Small intestine (tissue), 7 donors: ENCODE data around the gene ADARB2. TPM values are rescaled to one million over a fixed set of nuclear protein-coding genes. Genes with fewer than 3 reads are reported as not detected.

ENCODE experiments used
- DNase-seq, 2 donors: peaks; one replicate each; pipeline versions ENCODE4 v3.0.0 to v3.0.0-alpha.2; 2013
- FAIRE-seq: peaks from 2 replicates; lab custom pipeline; 2012; peaks lifted over from hg19 to GRCh38; lab: Jason Lieb, UNC
- H3K27ac ChIP-seq, 3 donors: one replicate each; pipeline ENCODE4 v1.5.1; 2013; ENCODE audit warnings: low read length in 2 of 3, mild to moderate bottlenecking in 2 of 3, control low read depth in 1 of 3, inconsistent platforms in 1 of 3, low read depth in 1 of 3, moderate library complexity in 1 of 3
- H3K27me3 ChIP-seq, 3 donors: one replicate each; pipeline ENCODE4 v1.6.1; 2013; ENCODE audit warnings: low read length in 3 of 3, inconsistent platforms in 1 of 3; ENCODE audit not compliant: control insufficient read depth in 3 of 3, insufficient read depth in 3 of 3
- H3K36me3 ChIP-seq, 3 donors: one replicate each; pipeline ENCODE4 v1.6.1; 2013; ENCODE audit warnings: low read length in 3 of 3, inconsistent platforms in 1 of 3, low read depth in 1 of 3, mild to moderate bottlenecking in 1 of 3, moderate library complexity in 1 of 3; ENCODE audit not compliant: control insufficient read depth in 3 of 3, insufficient read depth in 2 of 3
- H3K4me1 ChIP-seq, 3 donors: one replicate each; pipeline ENCODE4 v1.6.1; 2013; ENCODE audit warnings: low read length in 2 of 3, inconsistent platforms in 1 of 3, low read depth in 1 of 3, mild to moderate bottlenecking in 1 of 3, moderate library complexity in 1 of 3; ENCODE audit not compliant: control insufficient read depth in 3 of 3, insufficient read depth in 2 of 3
- H3K4me3 ChIP-seq, 3 donors: one replicate each; pipeline ENCODE4 v1.5.1; 2013; ENCODE audit warnings: low read length in 3 of 3, control low read depth in 1 of 3, inconsistent platforms in 1 of 3, low read depth in 1 of 3, mild to moderate bottlenecking in 1 of 3, moderate library complexity in 1 of 3
- H3K9me3 ChIP-seq, 2 donors: one replicate each; pipeline ENCODE4 v1.6.1; 2013; ENCODE audit warnings: low read depth in 1 of 2, low read length in 1 of 2; ENCODE audit not compliant: control insufficient read depth in 2 of 2, insufficient read depth in 1 of 2
- WGBS, 3 donors: extraction: QIAGEN DNeasy Blood & Tissue Kit; methylation state at CpG; one replicate each; pipeline ENCODE4 v1.1.7; 2013; 5-methylcytosine and 5-hydroxymethylcytosine counted together
- polyA plus RNA-seq, 4 donors: library from polyadenylated mRNA; stranded (reverse) in 3 of 4; unstranded in 1 of 4; fragments of 200-250 nt in 3 of 4; fragments of 120-200 nt in 1 of 4; gene quantifications; one replicate each; pipeline versions ENCODE4 v1.2.1 to v1.2.3, GENCODE V29; 2013
- donor health status: healthy with polysubstance abuse.
- donor health status: control.
- donor health status: control.
- donor health status: Bipolar disorder and iron deficiency.
- donor health status: healthy.

The ADARB2 gene
- polyA plus RNA-seq, 4 donors, result 0.35 to 1.8 (median 0.94) TPM

- 79 to 86% (median 80%) methylated on average over 19 of the region's 19 CpGs for WGBS, 3 donors
- Histone ChIP-seq H3K4me1 (no peaks in the 10 kb centered on the region), H3K27ac (no peak overlapping the region), H3K9me3 (no peaks in the 10 kb centered on the region), H3K27me3 (no peaks in the 10 kb centered on the region), H3K4me3 (no peak overlapping the region), H3K36me3 (no peaks in the 10 kb centered on the region)
- FAIRE-seq, result no peak
- DNase-seq, result no peak
These were observed 158.8 kb downstream of the ADARB2 start for GRCh38 chr10:1578392-1579140.

GRCh38 chr10:1577945-1578344 is 159.4 kb downstream of the ADARB2 start:
- no peak overlapping the region for H3K27ac ChIP-seq
- FAIRE-seq, result no peak
- no peak for DNase-seq
- WGBS, 3 donors, result 84 to 92% (median 89%) methylated on average over 8 of the region's 8 CpGs
- H3K9me3 ChIP-seq, result no peaks in the 10 kb centered on the region
- H3K4me3 ChIP-seq, result no peak overlapping the region
- no peaks in the 10 kb centered on the region for H3K4me1 ChIP-seq
- H3K36me3 ChIP-seq, result no peaks in the 10 kb centered on the region
- H3K27me3 ChIP-seq, result no peaks in the 10 kb centered on the region

DNA sequence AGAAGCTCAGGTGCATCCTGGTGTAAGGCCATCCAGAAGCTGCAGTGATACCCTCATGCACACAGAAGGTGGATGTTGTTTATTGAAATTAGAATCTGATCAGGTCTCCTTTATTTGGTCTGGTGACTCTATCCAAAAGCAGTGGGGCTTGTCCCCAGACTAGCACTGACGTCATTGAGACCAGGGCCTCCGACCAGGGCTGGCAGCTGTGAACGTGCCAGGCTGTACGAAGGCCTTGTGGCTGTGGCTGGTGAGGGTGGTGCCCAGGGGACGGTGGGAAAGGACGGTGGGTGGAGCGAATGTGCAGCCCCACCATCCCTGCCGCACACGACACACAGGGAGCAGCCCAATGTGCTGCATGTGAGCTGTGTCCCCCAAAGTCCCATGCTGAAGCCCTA is 160.0 kb downstream of the ADARB2 start:
- Histone ChIP-seq H3K9me3 (no peaks in the 10 kb centered on the region), H3K36me3 (no peaks in the 10 kb centered on the region), H3K4me3 (no peak overlapping the region), H3K4me1 (no peaks in the 10 kb centered on the region), H3K27ac (no peak overlapping the region), H3K27me3 (no peaks in the 10 kb centered on the region)
- FAIRE-seq (no peak), DNase-seq (no peak)
- 74 to 86% (median 81%) methylated on average over 9 of the region's 9 CpGs for WGBS, 3 donors

- H3K4me3 ChIP-seq, result no peak overlapping the region
- FAIRE-seq (no peak), DNase-seq (no peak)
- no peaks in the 10 kb centered on the region for H3K9me3 ChIP-seq
- H3K27ac ChIP-seq, result no peak overlapping the region
- 81 to 85% (median 82%) methylated on average over 16 of the region's 16 CpGs for WGBS, 3 donors
- no peaks in the 10 kb centered on the region for H3K36me3 ChIP-seq
- no peaks in the 10 kb centered on the region for H3K4me1 ChIP-seq
- H3K27me3 ChIP-seq, result no peaks in the 10 kb centered on the region
These were observed 160.6 kb downstream of the ADARB2 start for GRCh38 chr10:1576467-1577372.

- Histone ChIP-seq H3K27ac (no peak overlapping the region), H3K27me3 (peaks cover 0 to under 1% (median 0%) of the 10 kb centered on the region in 3 donors), H3K4me3 (no peak overlapping the region), H3K4me1 (no peaks in the 10 kb centered on the region), H3K36me3 (no peaks in the 10 kb centered on the region), H3K9me3 (no peaks in the 10 kb centered on the region)
- FAIRE-seq, result no peak
- WGBS, 3 donors, result 57 to 61% (median 60%) methylated on average over 11 to 13 of the region's 13 CpGs
- no peak for DNase-seq
These were observed 161.7 kb downstream of the ADARB2 start for GRCh38 chr10:1575481-1576244.

DNA sequence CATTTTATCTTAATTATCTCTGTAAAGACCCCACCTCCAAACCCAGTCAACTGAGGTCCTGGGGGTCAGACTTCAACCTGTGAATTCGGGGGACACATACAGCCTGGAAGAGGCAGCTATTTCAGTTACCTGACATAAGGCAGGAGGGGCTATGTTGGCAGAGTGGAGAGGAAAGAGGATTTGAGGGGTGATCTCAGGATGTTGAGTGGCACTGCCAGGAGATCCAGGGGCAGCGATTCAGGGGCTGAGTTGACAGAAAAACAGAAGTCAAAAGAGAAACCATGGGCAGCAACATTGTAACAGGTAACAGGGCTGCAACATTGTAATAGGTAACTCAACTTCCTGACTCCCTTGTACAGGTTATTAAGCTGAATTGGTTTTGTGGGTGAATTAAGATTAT is 162.6 kb downstream of the ADARB2 start:
- no peaks in the 10 kb centered on the region for H3K36me3 ChIP-seq
- no peak for DNase-seq
- no peak overlapping the region for H3K27ac ChIP-seq
- H3K4me3 ChIP-seq, result no peak overlapping the region
- no peak for FAIRE-seq
- WGBS, 3 donors, result 69 to 80% (median 75%) methylated on average over 2 of the region's 2 CpGs
- H3K9me3 ChIP-seq, result no peaks in the 10 kb centered on the region
- H3K4me1 ChIP-seq, result no peaks in the 10 kb centered on the region
- peaks cover 0 to 4% (median 2%) of the 10 kb centered on the region in 3 donors for H3K27me3 ChIP-seq

DNA sequence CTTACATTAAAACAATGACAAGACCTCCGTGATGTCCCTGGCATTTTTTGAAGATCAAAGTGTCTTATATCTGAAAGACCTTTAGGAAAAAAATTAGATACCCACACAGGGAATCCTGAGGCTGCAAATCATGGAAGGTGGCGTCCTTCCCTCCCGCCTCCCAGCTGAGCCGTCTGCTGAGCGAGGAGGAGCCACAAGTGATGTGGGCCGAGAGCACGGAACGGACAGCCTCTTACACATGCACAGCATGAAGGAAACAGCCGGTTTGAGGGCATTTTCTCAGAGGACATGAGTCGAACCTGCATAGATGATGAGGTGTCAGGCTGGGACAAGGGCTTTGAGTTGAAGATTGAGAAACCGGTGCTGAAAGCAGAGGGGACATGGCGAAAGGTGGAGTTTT is 163.3 kb downstream of the ADARB2 start:
- DNase-seq (no peak), FAIRE-seq (no peak)
- H3K36me3 ChIP-seq, result no peaks in the 10 kb centered on the region
- no peak overlapping the region for H3K4me3 ChIP-seq
- no peaks in the 10 kb centered on the region for H3K4me1 ChIP-seq
- H3K27ac ChIP-seq, result no peak overlapping the region
- 86 to 88% (median 87%) methylated on average over 12 of the region's 12 CpGs for WGBS, 3 donors
- H3K9me3 ChIP-seq, result no peaks in the 10 kb centered on the region
- H3K27me3 ChIP-seq, result peaks cover 0 to 6% (median 2%) of the 10 kb centered on the region in 3 donors

- FAIRE-seq (no peak), DNase-seq (no peak)
- 81 to 87% (median 83%) methylated on average over 14 of the region's 14 CpGs for WGBS, 3 donors
- Histone ChIP-seq H3K4me3 (no peak overlapping the region), H3K36me3 (no peaks in the 10 kb centered on the region), H3K27me3 (peaks cover 0 to 6% (median 2%) of the 10 kb centered on the region in 3 donors), H3K4me1 (no peaks in the 10 kb centered on the region), H3K27ac (no peak overlapping the region), H3K9me3 (no peaks in the 10 kb centered on the region)
These were observed 163.9 kb downstream of the ADARB2 start for GRCh38 chr10:1573334-1573969.
